Peyer's patch (tissue), 4 donors: ENCODE results near the gene TFIP11.

ENCODE experiments used
- CTCF ChIP-seq, 6 experiments: fragments of 450-650 bp in 4 of 6; fragments of 200-600 bp in 2 of 6; sonication (generic) in 1 of 6; IDR thresholded peaks; one replicate each; pipeline ENCODE4 v1.5.1; 2017 to 2019; ENCODE audit warnings: antibody characterized with exemption in 6 of 6, mild to moderate bottlenecking in 3 of 6, moderate library complexity in 1 of 6
- POLR2A ChIP-seq, 2 donors: fragments of 450-650 bp; IDR thresholded peaks; one replicate each; pipeline ENCODE4 v1.5.1; 2017; ENCODE audit warnings: antibody characterized with exemption in 2 of 2, mild to moderate bottlenecking in 2 of 2, moderate library complexity in 2 of 2

- TF ChIP-seq CTCF (IDR thresholded peaks at IDR 0.05): no peak
- no peak for TF ChIP-seq POLR2A (IDR thresholded peaks at IDR 0.05)
These were observed 63.9 kb downstream of the TFIP11 start for GRCh38 chr22:26448334-26448733.
